ENCODE results near the gene HIGD1C.
"Not testable (repeated sequence)": the region's sequence is repeated elsewhere in the genome, so short reads cannot be mapped to it uniquely, and the experiment has no call there.

DNA sequence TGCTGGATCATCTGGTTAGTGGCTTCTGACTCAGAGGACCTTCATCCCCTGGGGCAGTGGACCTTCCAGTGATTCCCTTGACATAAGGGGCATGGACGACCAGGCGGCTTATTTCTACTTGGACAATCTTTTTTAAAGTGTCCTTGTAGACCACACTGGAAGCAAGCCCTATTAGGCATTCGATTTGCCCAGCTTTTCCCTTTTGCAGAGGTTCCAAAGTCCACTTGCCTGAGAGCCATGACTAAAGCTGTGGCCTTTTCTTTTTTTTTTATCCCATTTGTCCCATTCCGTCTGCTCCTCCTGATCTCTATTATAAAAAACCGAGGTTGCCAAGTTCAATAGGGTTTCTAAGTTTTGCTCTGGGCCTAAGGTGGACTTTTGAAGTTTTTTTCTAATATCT, 43.9 kb upstream of the HIGD1C start:
- not testable (repeated sequence) for TF ChIP-seq POLR2A, POLR2AphosphoS5 (IDR thresholded peaks at IDR 0.05)
- TF ChIP-seq, protein P1, sequence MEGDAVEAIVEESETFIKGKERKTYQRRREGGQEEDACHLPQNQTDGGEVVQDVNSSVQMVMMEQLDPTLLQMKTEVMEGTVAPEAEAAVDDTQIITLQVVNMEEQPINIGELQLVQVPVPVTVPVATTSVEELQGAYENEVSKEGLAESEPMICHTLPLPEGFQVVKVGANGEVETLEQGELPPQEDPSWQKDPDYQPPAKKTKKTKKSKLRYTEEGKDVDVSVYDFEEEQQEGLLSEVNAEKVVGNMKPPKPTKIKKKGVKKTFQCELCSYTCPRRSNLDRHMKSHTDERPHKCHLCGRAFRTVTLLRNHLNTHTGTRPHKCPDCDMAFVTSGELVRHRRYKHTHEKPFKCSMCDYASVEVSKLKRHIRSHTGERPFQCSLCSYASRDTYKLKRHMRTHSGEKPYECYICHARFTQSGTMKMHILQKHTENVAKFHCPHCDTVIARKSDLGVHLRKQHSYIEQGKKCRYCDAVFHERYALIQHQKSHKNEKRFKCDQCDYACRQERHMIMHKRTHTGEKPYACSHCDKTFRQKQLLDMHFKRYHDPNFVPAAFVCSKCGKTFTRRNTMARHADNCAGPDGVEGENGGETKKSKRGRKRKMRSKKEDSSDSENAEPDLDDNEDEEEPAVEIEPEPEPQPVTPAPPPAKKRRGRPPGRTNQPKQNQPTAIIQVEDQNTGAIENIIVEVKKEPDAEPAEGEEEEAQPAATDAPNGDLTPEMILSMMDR (IDR thresholded peaks at IDR 0.05): not testable (repeated sequence)
